ENCODE results near the gene ZC3H14. TPM values are rescaled to one million over a fixed set of nuclear protein-coding genes. Genes with fewer than 3 reads are reported as not detected.

The ZC3H14 gene
- total and polyA plus RNA-seq, 2 donors (not counting 1 experiment from before 2014, with no cell fraction given), result 31.1 to 47.0 TPM

GRCh38 chr14:88550078-88550477, 12.8 kb upstream of the ZC3H14 start:
- H3K79me2 ChIP-seq (ENCODE audit: control insufficient read depth, insufficient read depth, low read length), result no peaks in the 10 kb centered on the region
- peaks cover 21 to 22% of the 10 kb centered on the region in 2 donors for H3K4me1 ChIP-seq (ENCODE audit: control insufficient read depth in 2 of 2, insufficient read depth in 2 of 2, low read length in 2 of 2)
- H3K27me3 ChIP-seq (replicated peaks in 1 of 4; ENCODE audit: control extremely low read depth in 1 of 4, control insufficient read depth in 3 of 4, insufficient read depth in 4 of 4, low read length in 3 of 4), result peaks cover 3 to 43% (median 31%) of the 10 kb centered on the region in 4 experiments
- intact Hi-C loops (cut with micrococcal nuclease), result no loop called here
- peaks cover 34% of the 10 kb centered on the region for H3K27me3 Mint-ChIP-seq
- ATAC-seq (ENCODE audit: low read depth) (no peak), DNase-seq (no peak)
- H3K9me3 Mint-ChIP-seq (ENCODE audit: insufficient read depth), result no peaks in the 10 kb centered on the region
- no peak overlapping the region for H3K27ac ChIP-seq (ENCODE audit: low read length in 2 of 2)
- no peak overlapping the region for H2AFZ ChIP-seq (ENCODE audit: insufficient read depth, low read depth, low read length, poor library complexity, severe bottlenecking)
- no peaks in the 10 kb centered on the region for H3K36me3 ChIP-seq (replicated peaks in 1 of 2; ENCODE audit: control extremely low read depth in 1 of 2, control insufficient read depth in 1 of 2, extremely low read depth in 1 of 2, insufficient read depth in 2 of 2, low read length in 1 of 2)
- H3K4me2 ChIP-seq (replicated peaks; ENCODE audit: low read depth, low read length, poor library complexity, severe bottlenecking), result no peak overlapping the region
- 94% methylated on average over 15 of the region's 15 CpGs for WGBS (ENCODE audit: insufficient coverage)
- no peak for TF ChIP-seq EZH2 (IDR thresholded peaks at IDR 0.05; ENCODE audit: borderline replicate concordance, insufficient read depth, low read depth, low read length, poor library complexity, severe bottlenecking)
- no peak for TF ChIP-seq CTCF (IDR thresholded peaks at IDR 0.05)
- H3K4me3 Mint-ChIP-seq, result no peak overlapping the region
- peaks cover 11% of the 10 kb centered on the region for H3K4me1 Mint-ChIP-seq
- peaks cover 0 to 17% (median 0%) of the 10 kb centered on the region in 3 donors for H3K9me3 ChIP-seq (ENCODE audit: control extremely low read depth in 1 of 3, control insufficient read depth in 2 of 3, insufficient read depth in 1 of 3, low read length in 2 of 3)
- no peak overlapping the region for H3K27ac Mint-ChIP-seq
- H3K4me3 ChIP-seq (ENCODE audit: control extremely low read depth in 1 of 5, extremely low read depth in 1 of 5, insufficient read depth in 1 of 5, low read depth in 2 of 5, low read length in 4 of 5), result no peak overlapping the region
- H4K20me1 ChIP-seq (ENCODE audit: control insufficient read depth, insufficient read depth, low read length, poor library complexity, severe bottlenecking), result no peaks in the 10 kb centered on the region
- no peak overlapping the region for H3K9ac ChIP-seq (ENCODE audit: low read length)
- POLR2A ChIA-PET, result no interaction called here
- CTCF ChIA-PET, result no interaction called here

- Mint-ChIP-seq H3K4me3 (peak overlapping the region; percentile 68), H3K27me3 (peaks cover 45% of the 10 kb centered on the region), H3K27ac (no peak overlapping the region), H3K4me1 (peaks cover 13% of the 10 kb centered on the region), H3K9me3 (ENCODE audit: insufficient read depth) (no peaks in the 10 kb centered on the region)
- Histone ChIP-seq H3K27ac (ENCODE audit: low read length in 2 of 2) (no peak overlapping the region), H3K27me3 (replicated peaks in 1 of 4; ENCODE audit: control extremely low read depth in 1 of 4, control insufficient read depth in 3 of 4, insufficient read depth in 4 of 4, low read length in 3 of 4) (peaks cover 3 to 54% (median 43%) of the 10 kb centered on the region in 4 experiments), H3K9ac (ENCODE audit: low read length) (peak overlapping the region; percentile 48), H3K36me3 (replicated peaks in 1 of 2; ENCODE audit: control extremely low read depth in 1 of 2, control insufficient read depth in 1 of 2, extremely low read depth in 1 of 2, insufficient read depth in 2 of 2, low read length in 1 of 2) (no peaks in the 10 kb centered on the region), H2AFZ (ENCODE audit: insufficient read depth, low read depth, low read length, poor library complexity, severe bottlenecking) (peak overlapping the region; percentile 59), H3K4me3 (ENCODE audit: control extremely low read depth in 1 of 5, extremely low read depth in 1 of 5, insufficient read depth in 1 of 5, low read depth in 2 of 5, low read length in 4 of 5) (peak overlapping the region in 4 of 5 experiments; percentile 41 to 53 (median 48)), H3K4me1 (ENCODE audit: control insufficient read depth in 2 of 2, insufficient read depth in 2 of 2, low read length in 2 of 2) (peaks cover 21 to 26% of the 10 kb centered on the region in 2 donors), H3K79me2 (ENCODE audit: control insufficient read depth, insufficient read depth, low read length) (no peaks in the 10 kb centered on the region), H4K20me1 (ENCODE audit: control insufficient read depth, insufficient read depth, low read length, poor library complexity, severe bottlenecking) (no peaks in the 10 kb centered on the region), H3K4me2 (replicated peaks; ENCODE audit: low read depth, low read length, poor library complexity, severe bottlenecking) (peak overlapping the region; percentile 65), H3K9me3 (ENCODE audit: control extremely low read depth in 1 of 3, control insufficient read depth in 2 of 3, insufficient read depth in 1 of 3, low read length in 2 of 3) (peaks cover 0 to 17% (median 0%) of the 10 kb centered on the region in 3 donors)
- TF ChIP-seq EZH2 (IDR thresholded peaks at IDR 0.05; ENCODE audit: borderline replicate concordance, insufficient read depth, low read depth, low read length, poor library complexity, severe bottlenecking) (no peak), CTCF (IDR thresholded peaks at IDR 0.05) (no peak)
- 24% methylated on average over 46 of the region's 50 CpGs for WGBS (ENCODE audit: insufficient coverage)
- peak; percentile 56 for DNase-seq
- peak; percentile 46 for ATAC-seq (ENCODE audit: low read depth)
- ChIA-PET POLR2A (no interaction called here), CTCF (interaction anchor here (1.1 kb wide), 1 partner anchor 12 kb away, joined by 3 read pairs; the partner anchor contains the start of gene ZC3H14)
- intact Hi-C loops (cut with micrococcal nuclease), result no loop called here
Observed at GRCh38 chr14:88551094-88551870, 11.6 kb upstream of the ZC3H14 start.
